IPS-18a (cell line): Measurements from ENCODE around the gene GRIN3B.
"Not testable (repeated sequence)": the region's sequence is repeated elsewhere in the genome, so short reads cannot be mapped to it uniquely, and the experiment has no call there.

ENCODE experiments used
- H3K27ac ChIP-seq: one replicate; pipeline ENCODE4 v1.5.1; 2013; ENCODE audit warnings: low read length
- H3K27me3 ChIP-seq: one replicate; pipeline ENCODE4 v1.6.1; 2013; ENCODE audit warnings: mild to moderate bottlenecking, low read length; ENCODE audit not compliant: control insufficient read depth, insufficient read depth
- H3K36me3 ChIP-seq: one replicate; pipeline ENCODE4 v1.6.1; 2013; ENCODE audit warnings: low read depth, low read length; ENCODE audit not compliant: control insufficient read depth
- H3K4me1 ChIP-seq: one replicate; pipeline ENCODE4 v1.6.1; 2013; ENCODE audit warnings: low read depth, low read length; ENCODE audit not compliant: control insufficient read depth
- H3K4me3 ChIP-seq: one replicate; pipeline ENCODE4 v1.5.1; 2013; ENCODE audit warnings: low read length
- H3K9ac ChIP-seq: one replicate; pipeline ENCODE4 v1.6.1; 2013; ENCODE audit warnings: mild to moderate bottlenecking, low read length, moderate library complexity
- H3K9me3 ChIP-seq: one replicate; pipeline ENCODE4 v1.6.1; 2013; ENCODE audit warnings: low read depth, low read length; ENCODE audit not compliant: control insufficient read depth

The GRIN3B gene, protein sequence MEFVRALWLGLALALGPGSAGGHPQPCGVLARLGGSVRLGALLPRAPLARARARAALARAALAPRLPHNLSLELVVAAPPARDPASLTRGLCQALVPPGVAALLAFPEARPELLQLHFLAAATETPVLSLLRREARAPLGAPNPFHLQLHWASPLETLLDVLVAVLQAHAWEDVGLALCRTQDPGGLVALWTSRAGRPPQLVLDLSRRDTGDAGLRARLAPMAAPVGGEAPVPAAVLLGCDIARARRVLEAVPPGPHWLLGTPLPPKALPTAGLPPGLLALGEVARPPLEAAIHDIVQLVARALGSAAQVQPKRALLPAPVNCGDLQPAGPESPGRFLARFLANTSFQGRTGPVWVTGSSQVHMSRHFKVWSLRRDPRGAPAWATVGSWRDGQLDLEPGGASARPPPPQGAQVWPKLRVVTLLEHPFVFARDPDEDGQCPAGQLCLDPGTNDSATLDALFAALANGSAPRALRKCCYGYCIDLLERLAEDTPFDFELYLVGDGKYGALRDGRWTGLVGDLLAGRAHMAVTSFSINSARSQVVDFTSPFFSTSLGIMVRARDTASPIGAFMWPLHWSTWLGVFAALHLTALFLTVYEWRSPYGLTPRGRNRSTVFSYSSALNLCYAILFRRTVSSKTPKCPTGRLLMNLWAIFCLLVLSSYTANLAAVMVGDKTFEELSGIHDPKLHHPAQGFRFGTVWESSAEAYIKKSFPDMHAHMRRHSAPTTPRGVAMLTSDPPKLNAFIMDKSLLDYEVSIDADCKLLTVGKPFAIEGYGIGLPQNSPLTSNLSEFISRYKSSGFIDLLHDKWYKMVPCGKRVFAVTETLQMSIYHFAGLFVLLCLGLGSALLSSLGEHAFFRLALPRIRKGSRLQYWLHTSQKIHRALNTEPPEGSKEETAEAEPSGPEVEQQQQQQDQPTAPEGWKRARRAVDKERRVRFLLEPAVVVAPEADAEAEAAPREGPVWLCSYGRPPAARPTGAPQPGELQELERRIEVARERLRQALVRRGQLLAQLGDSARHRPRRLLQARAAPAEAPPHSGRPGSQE

DNA sequence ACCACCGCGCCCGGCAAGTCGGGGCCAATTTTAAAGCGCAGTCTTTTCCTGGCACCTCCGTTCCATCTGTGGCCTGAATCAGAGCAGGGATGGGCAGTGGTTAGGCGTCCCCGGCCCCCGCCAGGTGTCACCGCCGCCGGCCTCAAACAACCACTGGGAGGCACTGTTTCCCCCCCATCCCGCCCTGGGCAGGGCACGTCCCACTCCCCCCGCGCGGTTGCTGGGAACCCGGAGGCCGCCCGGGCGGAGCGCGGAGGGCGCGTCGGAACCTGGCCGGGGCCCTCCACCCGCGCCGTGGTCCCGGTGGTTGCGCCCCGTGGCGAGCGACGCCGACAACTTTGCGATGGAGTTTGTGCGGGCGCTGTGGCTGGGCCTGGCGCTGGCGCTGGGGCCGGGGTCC lies at the start of gene GRIN3B:
Gene GRIN3B, plus strand, starts transcription at position 325 of the 400 bp plus-strand sequence. Its CDS starts 19 bp downstream, at position 344.
- peak within 1 kb of the TSS; percentile 17 for H3K4me3 ChIP-seq

DNA sequence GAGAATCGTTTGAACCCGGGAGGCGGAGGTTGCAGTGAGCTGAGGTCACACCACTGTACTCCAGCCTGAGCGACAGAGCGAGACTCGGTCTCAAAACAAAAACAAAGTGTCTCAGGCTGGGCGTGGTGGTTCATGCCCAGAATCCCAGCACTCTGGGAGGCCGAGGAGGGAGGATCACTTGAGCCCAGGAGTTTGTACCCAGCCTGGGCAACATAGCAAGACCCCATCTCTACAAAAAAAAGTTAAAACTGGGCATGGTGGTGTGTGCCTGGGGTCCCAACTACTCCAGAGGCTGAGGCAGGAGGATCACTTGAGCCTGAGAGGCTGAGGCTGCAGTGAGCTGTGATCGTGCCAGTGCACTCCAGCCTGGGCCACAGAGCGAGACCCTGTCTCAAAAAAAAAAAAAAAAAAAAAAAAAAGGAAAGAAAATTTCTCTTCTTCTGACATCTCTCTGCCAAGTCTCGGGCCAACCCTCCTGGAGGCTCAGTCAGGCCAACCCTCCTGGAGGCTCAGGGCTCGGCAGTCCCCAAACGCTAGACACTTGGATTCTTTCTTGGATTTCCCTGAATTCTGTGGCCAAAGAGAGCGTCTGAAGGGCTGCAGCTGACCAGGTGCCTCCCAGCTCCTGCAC lies 48.1 kb upstream of the GRIN3B start:
- Histone ChIP-seq H3K36me3 (no peaks in the 10 kb centered on the region), H3K27ac (no peak overlapping the region), H3K27me3 (no peaks in the 10 kb centered on the region), H3K4me1 (no peaks in the 10 kb centered on the region), H3K9ac (peak overlapping the region; percentile 48), H3K9me3 (no peaks in the 10 kb centered on the region), H3K4me3 (peak overlapping the region; percentile 9)

More for the DNA sequence above, at the start of gene GRIN3B:
- Histone ChIP-seq H3K4me1 (no peaks in the 10 kb centered on the region), H3K9ac (no peak within 1 kb of the TSS), H3K27me3 (peaks cover 54% of the 10 kb centered on the region), H3K27ac (no peak within 1 kb of the TSS), H3K9me3 (no peaks in the 10 kb centered on the region), H3K36me3 (no peaks in the 10 kb centered on the region)

DNA sequence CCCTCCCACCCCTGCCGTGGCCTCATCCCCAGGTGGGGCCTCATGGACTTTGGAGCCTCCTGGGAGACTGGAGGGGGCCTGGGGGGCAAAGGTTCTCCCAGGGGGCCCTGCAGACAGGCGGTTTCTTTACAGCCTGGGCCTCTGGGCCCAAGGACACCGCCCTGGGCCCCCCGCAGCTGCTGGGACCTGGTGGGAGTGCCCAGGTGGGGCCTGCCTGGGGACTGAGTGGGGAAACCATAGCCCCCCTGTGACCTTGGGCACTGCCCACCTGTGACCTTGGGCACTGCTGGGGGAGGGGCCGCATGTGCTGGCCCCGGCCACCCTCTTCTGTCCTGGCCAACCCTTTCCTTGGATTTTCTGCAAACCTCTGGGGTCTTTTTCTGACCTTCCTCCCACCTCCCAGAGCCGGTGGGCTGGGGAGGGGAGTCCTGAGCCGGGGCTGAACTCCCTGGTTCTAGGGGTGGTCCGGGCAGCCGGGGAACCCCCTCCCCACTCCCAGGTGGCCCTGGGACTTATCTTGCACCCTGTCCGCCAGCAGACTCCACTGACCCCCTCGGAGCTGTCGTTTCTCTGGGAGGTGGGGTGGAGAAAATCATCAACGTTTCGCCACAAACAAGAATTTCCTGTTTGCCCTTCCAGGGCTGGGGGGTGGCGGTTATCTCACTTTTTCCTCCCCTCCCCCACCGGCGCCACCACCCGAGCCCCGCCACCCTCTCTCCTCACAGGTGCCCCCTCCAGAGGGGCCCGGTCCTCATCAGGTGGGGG lies 47.4 kb upstream of the GRIN3B start:
- no peaks in the 10 kb centered on the region for H3K9me3 ChIP-seq
- H3K4me3 ChIP-seq: peak overlapping the region; percentile 9
- no peak overlapping the region for H3K27ac ChIP-seq
- no peaks in the 10 kb centered on the region for H3K27me3 ChIP-seq
- no peaks in the 10 kb centered on the region for H3K36me3 ChIP-seq
- H3K9ac ChIP-seq: peak overlapping the region; percentile 48
- H3K4me1 ChIP-seq: no peaks in the 10 kb centered on the region

DNA sequence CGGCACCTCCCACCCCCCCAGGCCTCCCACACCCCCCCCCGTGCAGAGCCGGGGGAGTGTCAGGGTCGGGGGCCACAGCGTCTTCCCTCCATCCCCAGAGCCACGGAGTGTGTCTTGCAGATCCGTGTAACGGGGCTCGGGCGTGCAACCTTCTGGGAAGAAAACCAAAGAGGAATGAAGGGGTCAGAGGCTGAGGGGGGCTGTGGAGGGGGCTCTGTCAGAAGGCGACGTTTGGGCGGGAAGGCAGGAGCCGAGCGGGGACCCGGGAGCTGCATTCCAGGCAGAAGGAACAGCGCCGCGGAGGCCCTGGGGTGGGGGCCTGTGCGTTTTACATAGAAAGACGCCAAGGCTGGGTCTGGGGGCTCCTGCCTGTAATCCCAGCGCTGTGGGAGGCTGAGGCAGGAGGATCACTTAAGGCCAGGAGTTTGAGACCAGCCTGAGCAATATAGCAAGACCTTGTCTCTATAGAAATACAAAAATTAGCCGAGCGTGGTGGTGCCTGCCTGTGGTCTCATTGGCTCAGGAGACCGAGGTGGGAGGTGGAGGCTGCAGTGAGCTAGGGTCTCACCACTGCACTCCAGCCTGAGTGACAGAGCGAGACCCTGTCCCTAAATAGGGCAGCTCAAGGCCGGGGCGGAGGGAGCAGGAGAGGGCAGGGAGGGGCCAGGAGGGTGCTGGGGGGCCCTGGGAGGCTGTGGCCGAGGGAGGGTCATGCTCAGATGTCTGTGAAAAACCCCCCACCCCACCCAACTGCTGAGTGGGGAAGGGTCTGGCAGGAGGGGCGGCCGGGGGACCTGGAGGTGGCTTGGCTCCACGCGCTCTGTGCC lies 46.6 kb upstream of the GRIN3B start:
- Histone ChIP-seq H3K4me1 (no peaks in the 10 kb centered on the region), H3K36me3 (no peaks in the 10 kb centered on the region), H3K4me3 (no peak overlapping the region), H3K27me3 (no peaks in the 10 kb centered on the region), H3K9me3 (no peaks in the 10 kb centered on the region), H3K9ac (no peak overlapping the region), H3K27ac (no peak overlapping the region)

DNA sequence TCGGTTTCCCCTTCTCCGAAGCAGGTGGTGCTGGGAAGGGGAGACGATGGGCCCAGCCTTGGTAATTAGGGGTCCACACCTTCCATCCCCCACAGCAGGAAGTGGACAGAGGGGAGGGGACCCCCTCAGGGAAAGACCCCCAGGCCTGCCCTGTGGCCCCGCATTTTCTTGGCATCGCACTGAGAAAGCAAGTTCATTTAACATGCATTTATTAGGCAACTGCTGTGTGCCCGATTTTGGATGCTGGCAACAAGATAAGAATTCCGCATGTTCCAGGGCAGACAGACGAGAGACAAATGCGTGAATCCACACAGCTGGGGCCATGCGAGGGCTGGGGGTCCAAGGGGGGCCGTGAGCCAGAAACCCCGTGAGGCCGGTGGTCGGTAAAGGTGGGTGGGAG lies 45.9 kb upstream of the GRIN3B start:
- Histone ChIP-seq H3K27me3 (no peaks in the 10 kb centered on the region), H3K36me3 (no peaks in the 10 kb centered on the region), H3K27ac (no peak overlapping the region), H3K9me3 (no peaks in the 10 kb centered on the region), H3K9ac (no peak overlapping the region), H3K4me1 (no peaks in the 10 kb centered on the region), H3K4me3 (no peak overlapping the region)

DNA sequence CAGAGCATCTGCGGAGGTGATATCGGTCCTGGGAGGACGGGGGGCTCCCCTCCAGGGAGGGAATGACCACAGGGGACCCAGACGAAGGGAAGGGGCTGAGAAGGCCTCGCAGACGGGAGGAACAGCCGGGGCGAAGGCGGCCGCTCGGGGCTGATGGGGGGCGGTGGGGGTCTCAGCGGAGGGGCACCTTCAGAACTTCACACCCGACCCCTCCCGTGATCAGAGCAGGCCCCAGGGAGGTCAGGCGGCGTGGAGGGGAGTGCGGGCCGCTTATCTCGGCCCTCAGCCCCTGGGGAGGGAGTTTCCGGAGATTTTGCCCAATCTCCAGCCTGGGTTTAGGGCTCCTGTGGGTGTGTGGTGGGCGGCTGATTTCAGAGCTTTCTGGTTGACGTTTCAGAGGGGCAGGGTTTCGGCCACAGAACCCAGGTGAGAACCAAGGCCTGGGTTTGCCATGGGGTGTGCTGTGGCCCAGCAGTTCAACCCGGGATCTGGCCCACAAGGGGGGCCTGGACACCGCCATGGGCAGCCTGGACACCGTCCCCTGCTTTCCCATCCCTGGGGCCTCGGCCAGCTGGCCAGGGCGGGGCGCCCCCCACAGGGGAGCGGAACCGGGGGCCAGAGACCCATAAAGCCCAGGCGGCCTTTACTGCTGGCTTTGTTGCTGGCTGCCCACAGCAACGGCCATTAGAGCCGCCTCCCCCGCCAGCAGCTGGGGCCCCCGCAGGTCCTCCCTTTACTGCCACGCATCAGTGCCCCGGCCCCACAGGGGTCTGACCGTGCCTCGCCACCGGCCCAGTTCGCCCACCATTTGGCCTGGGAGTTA lies 45.3 kb upstream of the GRIN3B start:
- H3K4me1 ChIP-seq: no peaks in the 10 kb centered on the region
- no peaks in the 10 kb centered on the region for H3K9me3 ChIP-seq
- no peak overlapping the region for H3K4me3 ChIP-seq
- H3K36me3 ChIP-seq: no peaks in the 10 kb centered on the region
- no peaks in the 10 kb centered on the region for H3K27me3 ChIP-seq
- no peak overlapping the region for H3K9ac ChIP-seq
- H3K27ac ChIP-seq: no peak overlapping the region

DNA sequence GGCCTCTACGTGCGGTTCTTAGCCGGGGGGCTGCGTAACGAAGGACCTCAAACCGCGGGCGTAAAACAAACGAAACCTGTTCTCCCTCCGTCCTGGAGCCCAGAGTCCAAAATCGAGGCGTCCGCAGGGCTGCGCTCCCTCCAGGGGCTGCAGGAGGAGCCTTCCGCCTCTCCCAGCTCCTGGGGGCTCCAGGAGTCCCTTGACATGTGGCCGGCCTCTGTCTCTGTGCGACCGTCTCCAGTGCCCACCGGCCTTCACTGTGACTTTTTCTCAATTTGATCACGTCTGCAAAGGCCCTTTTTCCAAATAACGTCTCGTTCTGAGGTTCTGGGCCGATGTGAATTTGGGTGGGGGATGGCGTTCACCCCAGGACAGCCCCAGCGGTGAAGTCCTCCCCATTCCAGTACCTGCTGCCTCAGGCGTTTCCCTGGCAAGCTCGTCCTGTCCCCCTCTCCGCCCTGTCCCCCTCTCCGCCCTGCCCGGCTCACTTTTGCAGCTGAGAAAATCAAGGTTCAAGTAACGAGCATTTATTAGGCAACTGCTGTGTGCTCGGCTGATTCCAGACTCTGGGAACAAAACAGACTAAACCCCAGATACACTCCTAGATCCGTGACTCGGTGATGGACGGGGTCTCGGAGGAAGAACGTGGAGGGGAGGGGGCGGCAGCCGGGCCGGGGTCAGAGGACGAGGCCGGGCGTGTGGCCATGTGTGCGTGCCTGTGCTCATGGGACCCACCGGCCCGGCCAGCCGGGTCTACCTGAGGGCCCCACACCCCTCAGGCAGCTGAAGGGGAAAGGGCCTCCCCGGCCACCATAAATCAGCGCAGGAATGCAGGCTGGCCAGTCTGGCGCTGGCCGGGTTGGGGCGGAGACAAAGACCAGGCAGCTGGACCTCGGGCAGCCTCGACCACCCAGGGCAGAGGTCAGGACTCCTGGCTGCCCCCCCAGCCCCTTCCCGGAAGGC lies 44.1 kb upstream of the GRIN3B start:
- H3K4me3 ChIP-seq: no peak overlapping the region
- no peaks in the 10 kb centered on the region for H3K4me1 ChIP-seq
- no peaks in the 10 kb centered on the region for H3K27me3 ChIP-seq
- H3K27ac ChIP-seq: no peak overlapping the region
- H3K36me3 ChIP-seq: no peaks in the 10 kb centered on the region
- no peaks in the 10 kb centered on the region for H3K9me3 ChIP-seq
- H3K9ac ChIP-seq: no peak overlapping the region

DNA sequence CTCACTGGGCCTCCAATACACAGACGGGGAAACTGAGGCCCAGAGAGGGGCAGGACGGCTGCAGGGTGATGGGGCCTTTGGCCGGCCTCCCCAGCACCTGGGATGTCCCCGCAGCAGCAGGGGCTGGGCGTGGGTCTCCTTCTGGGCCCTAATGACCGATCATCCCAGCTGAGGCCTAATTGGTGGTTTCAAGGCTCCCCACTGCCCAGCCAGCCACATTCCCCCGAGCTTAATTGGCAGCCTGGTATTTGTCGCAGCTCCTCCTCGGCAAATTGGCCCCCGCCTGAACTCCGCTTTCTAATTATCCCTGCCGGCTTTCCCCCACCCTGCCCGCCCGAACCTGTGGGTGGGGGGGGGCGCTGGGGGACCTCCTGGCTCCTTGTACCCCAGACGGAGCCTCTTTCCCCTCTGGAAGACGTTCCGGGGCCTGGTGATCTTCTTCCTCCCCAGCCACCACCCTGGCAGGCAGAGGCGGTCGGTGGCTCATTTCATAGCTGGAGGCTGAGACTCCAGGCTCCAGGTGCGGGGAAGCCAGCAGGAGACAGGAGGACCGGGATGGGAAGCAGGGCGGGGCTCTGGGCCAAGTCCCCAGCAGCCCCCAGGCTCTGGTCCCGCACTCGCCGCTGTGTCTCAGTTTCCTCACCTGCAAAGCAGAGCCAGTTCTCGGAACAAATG lies 43.3 kb upstream of the GRIN3B start:
- no peak overlapping the region for H3K27ac ChIP-seq
- no peaks in the 10 kb centered on the region for H3K27me3 ChIP-seq
- H3K4me3 ChIP-seq: no peak overlapping the region
- no peaks in the 10 kb centered on the region for H3K4me1 ChIP-seq
- no peak overlapping the region for H3K9ac ChIP-seq
- no peaks in the 10 kb centered on the region for H3K36me3 ChIP-seq
- H3K9me3 ChIP-seq: no peaks in the 10 kb centered on the region

DNA sequence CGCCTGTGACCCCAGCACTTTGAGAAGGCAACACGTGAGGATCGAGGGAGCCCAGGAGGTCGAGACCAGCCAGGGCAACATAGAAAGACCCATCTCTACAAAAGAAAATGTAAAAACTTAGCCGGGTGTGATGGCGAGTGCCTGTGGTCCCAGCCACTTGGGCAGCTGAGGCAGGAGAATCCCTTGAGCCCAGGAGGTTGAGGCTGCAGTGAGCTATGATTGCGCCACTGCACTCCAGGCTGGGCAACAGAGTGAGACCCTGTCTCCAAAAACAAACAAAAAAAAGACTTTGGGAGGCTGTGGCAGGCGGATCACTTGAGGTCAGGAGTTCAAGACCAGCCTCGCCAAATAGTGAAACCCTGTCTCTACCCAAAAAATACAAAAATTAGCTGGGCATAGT lies 42.6 kb upstream of the GRIN3B start:
- not testable (repeated sequence) for H3K36me3 ChIP-seq, H3K27ac ChIP-seq, H3K4me1 ChIP-seq

More for the DNA sequence above, 42.6 kb upstream of the GRIN3B start:
- H3K9me3 ChIP-seq, H3K4me3 ChIP-seq, H3K9ac ChIP-seq, H3K27me3 ChIP-seq: not testable (repeated sequence)
